ENCODE results near the gene KRTAP16-1. TPM values are rescaled to one million over a fixed set of nuclear protein-coding genes. Genes with fewer than 3 reads are reported as not detected.
A peak's percentile ranks its signal among the peaks of the same experiment; 100 is the strongest.

Gene KRTAP16-1
- total RNA-seq, 4 donors from 2014 or later = not detected

GRCh38 chr17:41324180-41325075 is 15.3 kb upstream of the KRTAP16-1 start:
- no peaks in the 10 kb centered on the region for H3K27me3 ChIP-seq
- intact Hi-C loops (cut with DNase I; ENCODE audit: low total_unique reads) = no loop called here
- TF ChIP-seq POLR2A (IDR thresholded peaks at IDR 0.05) = no peak
- TF ChIP-seq CTCF (IDR thresholded peaks at IDR 0.05) = peak in 1 of 4 experiments; percentile 13
- H3K36me3 ChIP-seq = no peaks in the 10 kb centered on the region
- H3K4me1 ChIP-seq = no peaks in the 10 kb centered on the region
- no peak overlapping the region for H3K27ac ChIP-seq
- H3K4me3 ChIP-seq = no peak overlapping the region
- DNase-seq = no peak
- H3K9me3 ChIP-seq = peaks cover 0 to 4% of the 10 kb centered on the region in 2 donors

- Histone ChIP-seq H3K4me1 (no peaks in the 10 kb centered on the region), H3K36me3 (no peaks in the 10 kb centered on the region), H3K9me3 (peaks cover 0 to 7% of the 10 kb centered on the region in 2 donors), H3K4me3 (no peak overlapping the region), H3K27me3 (no peaks in the 10 kb centered on the region), H3K27ac (no peak overlapping the region)
- intact Hi-C loops (cut with DNase I; ENCODE audit: low total_unique reads) = no loop called here
- DNase-seq = no peak
- TF ChIP-seq POLR2A (IDR thresholded peaks at IDR 0.05) = no peak
- TF ChIP-seq CTCF (IDR thresholded peaks at IDR 0.05) = no peak
Observed at GRCh38 chr17:41322903-41323895, 14.1 kb upstream of the KRTAP16-1 start.

- intact Hi-C loops (cut with DNase I; ENCODE audit: low total_unique reads) = no loop called here
- no peak overlapping the region for H3K4me3 ChIP-seq
Observed at GRCh38 chr17:41322094-41322902, 13.2 kb upstream of the KRTAP16-1 start.

GRCh38 chr17:41318231-41318630 is 9.1 kb upstream of the KRTAP16-1 start:
- Histone ChIP-seq H3K27ac (no peak overlapping the region), H3K4me3 (no peak overlapping the region), H3K9me3 (peaks cover 0 to 7% of the 10 kb centered on the region in 2 donors), H3K27me3 (no peaks in the 10 kb centered on the region), H3K36me3 (no peaks in the 10 kb centered on the region), H3K4me1 (no peaks in the 10 kb centered on the region)
- intact Hi-C loops (cut with DNase I; ENCODE audit: low total_unique reads) = no loop called here
- no peak for DNase-seq
- TF ChIP-seq POLR2A (IDR thresholded peaks at IDR 0.05) = no peak
- TF ChIP-seq CTCF (IDR thresholded peaks at IDR 0.05) = no peak

More at GRCh38 chr17:41322094-41322902, 13.2 kb upstream of the KRTAP16-1 start:
- Histone ChIP-seq H3K27me3 (no peaks in the 10 kb centered on the region), H3K27ac (no peak overlapping the region), H3K36me3 (no peaks in the 10 kb centered on the region), H3K9me3 (peaks cover 0 to 7% of the 10 kb centered on the region in 2 donors), H3K4me1 (no peaks in the 10 kb centered on the region)
- no peak for TF ChIP-seq POLR2A (IDR thresholded peaks at IDR 0.05)
- peak; percentile 55 to 72 (median 60) for TF ChIP-seq CTCF (IDR thresholded peaks at IDR 0.05)
- no peak for DNase-seq

All from uterus (tissue), 4 donors.